Activated effector memory CD4-positive, alpha-beta T cell treated with anti-CD3 and anti-CD28 coated beads, Interleukin-2, amount 50 U/mL, for 16 hours (primary cell): ENCODE results near the gene KRT78.

ENCODE experiments used
- DNase-seq: peaks from one replicate; pipeline ENCODE4 v3.0.0-alpha.2; 2020

The KRT78 gene

DNA sequence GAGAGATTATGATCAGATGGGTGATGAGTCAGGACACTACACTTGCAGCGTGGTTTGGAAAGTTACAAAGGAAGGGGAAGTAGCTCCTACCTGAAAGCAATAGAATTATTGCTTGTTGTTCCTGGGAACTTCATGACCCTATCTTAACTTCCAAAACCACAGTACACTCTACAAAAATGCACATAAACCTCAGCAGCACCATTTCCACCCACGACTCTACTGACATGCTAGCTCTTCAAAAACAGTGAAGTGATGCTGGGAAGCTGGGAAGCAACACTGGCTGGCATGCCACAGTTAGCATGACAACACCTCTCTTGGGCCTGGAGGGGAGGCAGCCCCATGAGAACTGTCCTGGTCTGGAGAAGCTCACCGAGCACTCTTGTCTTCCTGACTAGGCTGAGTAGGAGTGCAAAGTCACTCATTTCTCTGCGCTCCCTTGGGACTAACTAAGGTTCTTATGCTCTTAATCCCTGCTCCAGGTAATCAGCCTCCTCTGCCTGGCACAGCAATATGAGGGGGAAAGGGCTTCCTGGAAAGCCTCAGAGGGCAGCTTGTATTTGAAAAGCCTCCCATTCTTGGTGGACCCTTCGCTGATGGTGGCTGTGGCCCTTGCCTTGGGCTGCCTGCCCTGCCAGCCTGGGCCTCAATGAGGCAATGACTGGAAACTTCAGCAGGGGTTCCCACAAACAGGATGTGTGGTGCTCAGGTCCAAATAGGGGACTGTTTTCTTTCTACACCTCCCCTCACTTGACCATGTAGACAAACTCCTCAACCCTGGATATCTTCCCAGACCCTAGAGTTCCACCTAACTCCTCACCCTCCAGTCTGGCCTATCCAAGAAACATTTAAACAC, 54.1 kb downstream of the KRT78 start:
- peak; percentile 24 for DNase-seq

DNA sequence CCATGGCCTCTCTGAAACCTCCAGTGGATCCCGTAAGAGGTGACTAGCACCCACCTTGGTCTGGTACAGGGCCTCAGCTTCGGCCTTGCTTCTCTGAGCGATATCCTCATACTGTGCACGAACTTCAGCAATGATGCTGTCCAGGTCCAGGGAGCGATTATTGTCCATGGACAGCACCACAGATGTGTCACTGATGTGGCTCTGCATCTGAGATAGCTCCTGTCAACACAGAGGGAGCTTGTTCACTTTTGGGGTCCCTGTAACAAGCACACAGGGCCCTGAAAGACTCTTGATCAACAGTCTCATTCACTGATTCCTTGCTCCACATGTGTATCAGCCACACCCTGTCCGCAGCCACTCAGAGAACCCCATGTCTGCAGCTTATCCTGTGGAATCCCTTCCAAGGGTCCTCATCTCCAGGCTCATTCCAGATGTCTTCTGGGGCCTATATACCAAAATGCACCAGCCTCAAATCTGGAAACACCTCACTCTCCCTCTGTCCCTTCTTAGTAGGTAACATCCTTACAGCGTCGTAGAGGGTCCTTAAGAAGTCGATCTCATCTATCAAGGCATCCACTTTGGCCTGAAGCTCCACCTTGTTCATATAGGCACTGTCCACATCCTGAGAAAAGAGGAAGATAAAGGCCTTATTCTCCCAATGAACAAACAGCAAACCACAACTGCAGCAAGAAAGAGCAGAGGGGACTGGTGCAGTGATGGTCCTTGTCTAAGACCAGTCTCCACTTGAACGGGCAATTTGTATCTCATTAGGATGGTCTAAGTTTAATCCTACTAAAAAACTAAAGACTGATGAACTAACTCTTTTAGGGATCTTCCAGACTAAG, 56.4 kb downstream of the KRT78 start:
- DNase-seq, result no peak

DNA sequence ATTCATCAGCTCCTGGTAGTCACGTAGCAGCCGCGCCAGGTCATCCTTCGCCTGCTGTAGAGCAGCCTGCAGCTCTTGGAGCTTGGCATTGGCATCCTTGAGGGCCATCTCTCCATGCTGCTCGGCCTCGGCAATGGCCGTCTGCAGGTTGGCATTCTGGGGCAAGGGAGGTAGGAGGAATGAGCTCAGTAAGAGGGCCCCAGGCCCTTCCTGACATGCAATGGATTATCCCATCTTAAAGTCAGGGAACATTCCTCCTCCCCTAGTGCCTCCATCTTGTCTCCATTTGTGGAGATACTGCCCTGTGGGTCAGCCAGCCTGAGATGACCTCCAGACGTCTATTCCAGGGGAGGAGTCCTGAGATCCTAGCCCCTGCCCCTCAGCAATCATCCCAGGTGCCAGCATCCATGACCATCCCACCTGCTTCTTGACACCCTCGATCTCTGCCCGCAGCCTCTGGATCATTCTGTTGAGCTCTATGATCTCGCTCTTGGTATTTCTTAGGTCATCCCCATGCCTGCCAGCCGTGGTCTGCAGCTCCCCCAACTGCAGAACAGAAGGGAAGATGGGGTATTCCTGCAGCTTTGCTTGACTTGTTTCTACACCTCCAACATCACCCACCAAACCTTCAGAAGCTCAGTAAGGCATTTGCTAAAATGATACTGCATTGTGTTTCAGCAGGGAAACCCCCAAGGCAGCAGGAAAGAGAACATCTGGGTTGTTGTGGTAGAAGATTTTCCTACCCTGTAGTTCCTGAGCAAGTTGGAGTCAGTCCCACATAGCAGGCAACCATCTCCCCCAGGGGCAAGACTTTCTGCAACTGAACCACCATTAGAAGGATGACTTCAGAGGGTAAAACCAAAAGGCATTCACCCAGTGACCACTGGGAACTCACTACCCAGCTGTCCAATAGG, 57.3 kb downstream of the KRT78 start:
- DNase-seq, result no peak

DNA sequence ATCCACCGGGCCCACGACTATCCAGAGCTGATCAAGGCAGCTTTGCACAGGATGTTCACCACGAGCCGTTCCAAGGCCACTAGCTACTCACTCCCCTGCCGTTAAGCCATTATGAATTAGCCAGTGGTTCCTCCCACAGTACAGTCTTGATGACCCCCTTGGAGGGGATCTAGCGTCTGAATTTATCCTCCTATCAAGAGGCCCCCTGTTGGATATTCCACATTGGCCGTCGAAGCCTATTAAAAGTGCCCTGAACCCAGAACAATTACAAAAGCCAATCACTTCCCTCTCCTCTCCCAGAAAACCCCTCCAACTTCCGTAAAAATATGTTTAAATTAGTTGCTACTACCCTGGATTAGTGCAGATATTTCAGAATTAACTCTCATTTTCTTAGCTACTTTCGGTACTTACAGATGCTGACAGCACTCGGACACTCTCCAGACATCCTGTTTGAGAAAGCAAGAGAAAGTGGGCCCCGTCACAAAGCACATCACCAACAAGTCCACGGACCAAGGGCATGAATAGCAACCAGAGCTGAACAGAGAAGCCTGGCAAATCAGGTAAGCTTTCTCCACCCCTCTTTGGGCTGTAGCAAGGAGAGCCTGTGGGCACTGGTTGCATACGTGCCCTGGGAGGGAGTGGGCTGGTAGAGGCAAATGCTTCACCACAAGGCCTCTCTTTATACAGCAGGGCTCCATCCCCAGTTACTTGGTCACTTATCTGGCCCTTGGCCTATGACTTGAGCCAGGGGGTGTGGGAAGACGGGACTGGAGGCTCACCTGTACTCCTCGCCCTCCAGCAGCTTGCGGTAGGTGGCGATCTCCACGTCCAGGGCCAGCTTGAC, 58.1 kb downstream of the KRT78 start:
- no peak for DNase-seq

DNA sequence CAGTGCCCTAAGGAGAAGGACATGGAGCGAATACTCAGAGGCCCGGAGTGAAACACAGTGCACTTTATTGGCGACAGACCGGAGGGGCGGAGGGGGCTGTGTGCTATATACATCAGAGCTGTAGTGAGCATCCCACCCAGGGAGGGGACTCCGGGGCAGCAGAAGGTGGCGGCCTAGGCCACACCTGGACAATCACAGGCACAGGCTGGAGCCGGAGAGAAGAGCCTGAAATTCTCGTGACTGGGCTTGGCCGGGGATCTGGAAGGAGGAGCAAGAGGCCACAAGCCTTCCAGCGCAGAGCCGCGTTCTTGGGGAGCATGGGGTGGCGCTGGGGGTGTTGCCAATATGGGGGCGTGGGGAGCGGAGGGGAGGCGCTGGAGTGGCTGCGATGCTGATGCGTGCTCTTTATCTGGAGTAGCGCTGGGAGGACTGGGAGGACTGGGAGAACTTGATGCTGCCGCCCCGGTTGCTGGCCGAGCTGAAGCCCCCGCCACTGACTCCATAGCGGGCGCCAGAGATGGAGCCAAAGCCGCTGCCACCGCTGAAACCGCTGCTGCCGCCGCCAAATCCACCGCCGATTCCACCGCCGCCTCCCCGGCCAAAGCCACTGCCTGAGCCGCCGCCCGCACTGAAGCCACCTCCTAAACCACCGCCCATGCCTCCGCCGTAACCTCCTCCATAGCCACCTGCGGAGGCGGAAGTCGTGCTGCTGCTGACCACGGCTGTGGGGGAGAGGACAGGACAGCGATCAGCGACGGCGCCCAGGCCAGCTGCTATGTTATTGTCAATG, 59.0 kb downstream of the KRT78 start:
- peak; percentile 57 for DNase-seq

DNA sequence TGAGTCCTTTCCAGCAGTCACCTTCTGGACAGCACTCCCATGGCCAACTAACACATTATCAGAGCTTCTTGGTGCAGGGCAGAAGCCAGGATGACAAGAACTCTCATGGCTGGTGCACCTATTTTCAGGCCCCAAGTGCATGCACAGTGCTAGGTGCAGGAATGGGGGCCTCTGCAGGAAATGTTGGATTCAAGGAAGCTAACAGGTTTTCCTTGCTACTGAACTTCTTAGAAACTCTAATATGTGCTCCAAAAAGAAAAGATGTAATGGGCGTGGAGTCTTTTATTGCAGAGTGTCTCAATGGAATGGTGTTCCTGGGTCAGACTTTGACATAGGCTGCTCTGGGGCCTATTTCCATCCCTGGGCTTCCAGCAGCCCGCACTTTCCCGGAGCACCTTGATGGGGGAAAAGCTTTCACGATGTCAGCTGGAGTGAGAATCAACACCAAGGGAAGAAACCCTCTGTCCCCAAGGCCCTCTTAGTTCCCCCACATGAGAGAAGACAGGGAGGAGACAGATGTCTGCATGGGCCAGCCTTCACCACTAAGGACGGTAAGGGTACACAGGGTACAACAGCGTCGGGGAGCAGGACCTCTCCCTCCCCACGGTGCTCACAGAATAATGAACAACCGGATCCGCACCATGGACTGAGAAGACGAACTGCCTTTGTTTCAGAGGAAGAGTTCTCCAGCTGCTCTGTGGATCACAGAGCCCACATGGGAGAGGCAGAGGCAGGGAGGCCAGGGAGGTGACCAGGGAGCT, 59.7 kb downstream of the KRT78 start:
- peak; percentile 22 for DNase-seq

DNA sequence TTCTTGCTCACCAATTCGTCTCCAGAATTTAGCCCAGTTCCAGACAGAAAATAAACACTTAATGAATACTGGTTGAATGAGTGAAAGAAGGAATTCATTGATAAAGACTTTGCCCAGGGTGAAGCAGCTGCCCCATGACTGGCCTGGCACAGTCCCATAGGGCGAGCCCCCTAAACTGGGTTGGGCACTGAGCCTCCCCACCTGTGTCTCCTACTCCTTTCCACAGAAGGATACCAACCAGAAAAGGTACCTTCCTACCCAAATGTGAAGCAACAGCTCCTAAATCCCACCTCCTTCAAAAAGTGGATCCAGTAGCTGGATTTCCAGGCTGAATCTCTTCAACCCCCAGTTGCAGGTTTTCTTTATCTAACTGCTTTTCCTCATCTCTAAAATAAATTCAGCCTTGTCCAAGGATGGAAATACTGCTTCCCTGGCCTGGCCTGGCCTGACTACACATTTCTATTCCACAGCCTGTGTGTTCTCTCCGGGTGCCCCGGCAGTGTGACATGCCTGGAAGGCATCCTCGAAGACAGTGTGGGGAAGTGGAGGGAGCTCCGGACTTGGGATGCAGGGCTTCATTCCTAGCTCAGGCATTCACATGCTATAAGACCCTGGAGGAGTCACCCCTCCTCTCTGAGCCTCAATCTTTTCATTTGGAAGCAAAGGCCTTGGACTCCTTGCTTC, 60.5 kb downstream of the KRT78 start:
- peak; percentile 14 for DNase-seq
